NCI-H128 (cell line): ENCODE results near the gene PIBF1.
A peak's percentile ranks its signal among the peaks of the same experiment; 100 is the strongest.
"Not testable (repeated sequence)": the region's sequence is repeated elsewhere in the genome, so short reads cannot be mapped to it uniquely, and the experiment has no call there.

ENCODE experiments used
- DNase-seq: peaks from one replicate; lab custom pipeline; 2025; ENCODE audit not compliant: unreplicated experiment; lab: John Stamatoyannopoulos, UW

PIBF1 gene

DNA sequence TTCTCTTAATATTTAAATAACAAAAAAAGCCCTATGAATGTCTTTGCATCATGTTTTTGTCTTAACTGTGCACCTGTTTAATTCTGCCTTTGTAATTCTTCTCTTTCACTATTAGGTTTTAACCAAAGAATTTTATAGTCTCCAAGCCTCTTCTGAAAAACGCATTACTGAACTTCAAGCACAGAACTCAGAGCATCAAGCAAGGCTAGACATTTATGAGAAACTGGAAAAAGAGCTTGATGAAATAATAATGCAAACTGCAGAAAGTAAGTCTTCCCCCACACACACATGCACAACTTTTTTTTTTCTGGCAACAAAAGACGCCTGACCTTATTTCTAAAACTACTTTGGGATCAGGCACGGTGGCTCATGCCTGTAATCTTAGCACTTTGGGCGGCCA lies 126.5 kb downstream of the PIBF1 start:
- no peak for DNase-seq

DNA sequence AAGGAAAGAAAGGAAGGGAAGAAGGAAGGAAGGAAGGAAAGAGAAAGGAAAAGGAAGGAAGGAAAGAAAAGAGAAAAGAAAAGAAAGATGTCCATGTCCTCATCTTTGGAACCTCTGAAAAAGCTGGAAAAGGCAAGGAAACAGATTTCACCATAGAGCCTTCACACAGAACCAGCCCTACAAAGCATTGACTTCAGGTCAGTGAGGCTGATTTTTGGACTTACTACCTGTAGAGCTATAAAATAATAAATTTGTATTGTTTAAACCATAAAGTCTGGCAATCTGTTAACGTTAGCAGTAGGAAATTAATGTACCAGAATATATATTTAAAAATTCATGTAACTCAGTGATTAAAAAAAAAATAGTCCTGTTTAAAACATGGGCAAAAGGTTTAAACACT lies 130.0 kb downstream of the PIBF1 start:
- no peak for DNase-seq

DNA sequence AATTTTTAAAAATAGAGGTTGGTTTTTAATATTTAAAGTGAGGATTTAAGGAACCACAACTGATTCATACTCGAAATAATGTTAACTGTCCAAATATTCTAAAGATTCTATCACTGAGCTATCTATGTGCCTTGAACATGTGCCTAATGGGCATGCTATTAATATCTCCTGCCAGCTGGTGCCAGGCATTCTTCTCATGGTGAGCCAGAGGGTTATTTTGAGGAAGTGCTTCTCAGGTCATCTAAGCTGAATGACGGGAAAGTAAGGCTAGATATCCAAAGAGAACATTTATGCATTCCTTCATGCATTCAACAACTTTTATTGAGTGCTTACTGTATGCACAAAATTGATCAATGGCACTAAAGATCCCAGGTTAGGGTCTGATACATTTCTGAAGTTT lies 138.2 kb downstream of the PIBF1 start:
- DNase-seq: no peak

DNA sequence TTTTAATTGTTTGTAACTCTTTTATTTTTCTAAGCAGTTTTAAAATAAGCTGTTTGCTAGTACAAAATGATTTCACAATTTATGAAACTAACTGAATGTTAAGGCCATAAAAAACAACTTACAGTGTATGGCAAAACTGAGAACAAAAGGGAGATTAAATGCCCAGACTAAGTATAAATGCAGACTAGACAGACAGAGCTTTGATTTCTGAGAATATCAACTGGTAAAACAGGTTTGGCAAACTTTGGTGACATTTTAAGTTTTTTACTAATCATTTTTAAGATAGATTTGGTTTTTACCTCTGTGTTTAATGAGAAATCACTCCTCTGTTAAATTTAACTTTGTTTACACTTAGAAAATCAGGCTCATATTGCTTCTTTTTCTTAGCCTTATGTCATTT lies 149.4 kb downstream of the PIBF1 start:
- DNase-seq: no peak

DNA sequence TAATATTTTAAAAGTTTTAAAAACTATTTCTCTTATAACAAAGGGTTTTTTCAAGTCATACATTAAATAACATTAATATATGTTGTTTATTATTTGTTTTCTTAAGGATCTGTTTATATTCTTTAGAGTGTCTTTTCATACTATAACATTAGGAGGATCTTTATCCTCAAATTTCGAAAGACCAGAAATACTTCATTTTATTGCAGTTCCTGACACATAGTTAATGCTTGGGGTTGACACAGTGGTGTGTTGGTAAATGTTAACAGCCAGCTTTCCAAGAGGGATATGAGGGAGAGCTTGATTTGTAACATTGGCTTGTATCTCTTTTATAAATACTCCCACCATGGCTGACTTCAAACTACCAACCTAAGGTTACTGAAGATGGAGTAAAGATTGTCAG lies 150.3 kb downstream of the PIBF1 start:
- DNase-seq: no peak

DNA sequence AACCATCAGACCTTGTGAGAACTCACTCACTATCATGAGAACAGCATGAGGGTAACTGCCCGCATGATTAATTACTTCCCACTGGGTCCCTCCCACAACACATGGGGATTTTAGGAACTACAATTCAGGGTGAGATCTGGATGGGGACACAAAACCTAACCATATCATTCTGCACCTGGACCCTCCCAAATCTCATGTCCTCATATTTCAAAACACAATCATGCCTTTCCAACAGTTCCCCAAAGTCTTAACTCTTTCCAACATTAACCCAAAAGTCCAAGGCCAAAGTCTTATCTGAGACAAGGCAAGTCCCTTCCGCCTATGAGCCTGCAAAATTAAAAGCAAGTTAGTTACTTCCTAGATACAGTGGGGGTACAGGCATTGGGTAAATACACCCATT lies 164.3 kb downstream of the PIBF1 start:
- not testable (repeated sequence) for DNase-seq

DNA sequence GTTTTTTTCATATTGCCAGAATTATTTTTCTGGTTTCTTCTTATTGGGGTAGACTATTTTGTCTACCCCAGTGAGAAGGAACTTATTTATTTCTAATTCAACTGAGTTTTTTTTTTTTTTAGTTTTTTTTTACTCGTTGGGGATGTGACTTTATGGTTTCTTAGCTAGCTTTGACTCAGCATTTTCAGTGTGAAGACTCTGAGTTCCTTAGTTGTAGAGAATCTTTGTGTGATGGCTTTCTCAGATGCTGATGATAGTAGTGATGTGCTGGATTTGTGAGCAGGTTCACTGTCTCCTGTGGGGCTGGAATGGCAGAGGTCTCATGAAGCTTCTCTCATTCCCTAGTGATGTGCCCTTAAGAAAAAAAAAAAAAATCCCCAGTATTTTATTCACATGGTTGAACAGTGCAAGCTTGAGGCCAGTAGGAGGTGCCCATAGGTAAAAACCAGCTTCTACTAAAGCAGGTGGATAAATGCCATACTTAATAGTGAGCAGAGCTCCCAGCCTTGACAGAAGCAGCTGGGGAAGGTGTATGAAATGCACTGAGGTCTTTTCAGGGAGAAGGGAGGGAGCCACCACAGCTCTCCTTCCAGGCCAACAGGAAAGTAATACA lies 170.7 kb downstream of the PIBF1 start:
- DNase-seq: no peak

DNA sequence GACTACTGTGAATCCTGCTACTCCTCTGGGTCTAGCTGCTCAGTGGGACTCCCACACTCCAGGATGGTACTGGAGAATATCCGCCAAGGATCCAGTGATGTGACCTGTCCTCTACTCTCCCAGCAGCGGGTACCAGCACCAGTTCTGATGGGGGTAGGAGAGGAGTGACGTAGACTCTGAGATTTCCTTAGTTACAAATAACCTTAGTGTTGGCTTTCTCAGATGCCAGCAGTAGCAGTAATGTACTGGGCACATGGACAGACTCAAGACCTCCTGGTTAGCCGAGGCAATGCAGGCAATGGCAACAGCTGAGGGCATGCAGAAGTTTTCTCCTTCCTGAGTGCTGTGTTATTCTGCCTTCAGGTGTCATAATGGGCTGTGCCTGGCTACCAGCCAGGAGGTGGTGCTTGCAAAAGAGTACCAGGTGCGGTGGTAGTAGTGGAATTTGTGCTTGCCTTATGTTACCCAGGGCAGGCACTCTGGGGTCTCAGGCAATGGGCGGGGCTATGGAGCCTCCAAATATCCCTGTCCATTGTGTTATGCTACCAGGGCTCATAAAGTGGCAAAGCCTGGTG lies 171.5 kb downstream of the PIBF1 start:
- peak; percentile 10 for DNase-seq

DNA sequence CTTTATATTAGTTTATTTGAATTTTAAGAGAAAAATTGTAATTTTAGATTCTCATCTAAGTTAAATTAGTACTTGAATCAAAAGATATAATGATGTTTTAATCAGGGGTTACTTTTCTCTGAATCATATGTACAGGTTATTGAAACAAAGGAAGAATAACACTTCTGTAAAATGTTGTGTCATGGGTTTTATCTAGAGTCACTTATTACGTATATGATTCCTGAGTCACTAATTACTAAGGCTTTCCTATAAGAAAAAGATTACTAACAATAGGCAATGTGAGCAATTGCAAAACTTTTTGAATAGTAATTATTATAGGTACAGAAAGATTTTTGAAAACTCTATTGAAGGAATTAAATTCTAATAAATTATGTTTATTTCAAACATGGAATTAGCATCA lies 177.7 kb downstream of the PIBF1 start:
- no peak for DNase-seq

DNA sequence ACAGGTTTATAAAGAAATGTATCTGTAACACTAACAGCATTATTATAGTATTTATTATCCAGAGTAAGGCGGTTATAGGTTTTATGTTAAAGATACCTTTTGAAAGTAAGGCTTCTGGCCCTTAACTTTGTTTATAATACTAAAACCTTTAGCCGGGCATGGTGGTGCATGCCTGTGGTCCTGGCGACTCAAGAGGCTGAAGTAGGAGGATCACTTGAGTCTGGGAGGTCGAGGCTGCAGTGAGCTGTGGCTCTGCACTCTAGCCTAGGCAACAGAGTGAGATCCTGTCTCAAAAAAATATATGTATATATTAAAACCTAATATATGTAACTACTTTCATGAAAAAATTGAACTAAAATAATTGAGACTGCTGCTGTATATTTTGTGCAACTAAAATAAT lies 178.2 kb downstream of the PIBF1 start:
- no peak for DNase-seq

DNA sequence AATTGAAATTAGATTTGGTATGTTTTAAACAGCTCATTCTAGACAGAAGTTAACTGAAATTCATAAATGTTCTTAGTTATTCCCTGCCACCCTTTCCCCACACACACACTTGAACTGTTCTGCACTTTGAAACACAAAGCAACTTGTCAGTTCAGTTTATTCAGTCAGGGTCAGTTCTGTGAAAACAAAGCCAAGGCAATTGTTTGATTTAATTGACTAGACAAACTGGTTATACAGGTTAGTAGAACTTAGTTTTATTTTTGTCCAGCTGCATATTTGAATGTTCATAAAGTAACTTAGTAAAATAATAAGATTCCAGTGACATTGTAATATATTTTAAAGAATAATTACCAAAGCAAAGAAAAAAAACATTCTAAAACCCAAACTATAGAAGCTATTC lies 178.6 kb downstream of the PIBF1 start:
- no peak for DNase-seq

DNA sequence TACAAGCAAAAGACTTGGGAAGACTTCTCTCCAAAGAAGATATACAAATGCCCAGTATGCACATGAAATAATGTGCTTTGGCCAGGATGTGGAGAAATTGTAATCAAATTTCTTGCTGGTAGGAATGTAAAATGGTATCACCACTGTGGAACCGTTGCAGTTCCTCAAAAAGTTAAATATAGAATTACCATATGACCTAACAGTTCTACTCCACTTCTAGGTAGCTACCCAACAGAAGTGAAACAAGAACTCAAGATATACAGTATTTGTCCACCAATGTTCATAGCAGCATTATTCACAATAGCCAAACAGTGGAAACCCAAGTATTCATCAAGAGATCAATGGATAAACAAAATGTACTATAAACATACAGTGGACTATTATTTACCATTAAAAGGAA lies 181.8 kb downstream of the PIBF1 start:
- no peak for DNase-seq

DNA sequence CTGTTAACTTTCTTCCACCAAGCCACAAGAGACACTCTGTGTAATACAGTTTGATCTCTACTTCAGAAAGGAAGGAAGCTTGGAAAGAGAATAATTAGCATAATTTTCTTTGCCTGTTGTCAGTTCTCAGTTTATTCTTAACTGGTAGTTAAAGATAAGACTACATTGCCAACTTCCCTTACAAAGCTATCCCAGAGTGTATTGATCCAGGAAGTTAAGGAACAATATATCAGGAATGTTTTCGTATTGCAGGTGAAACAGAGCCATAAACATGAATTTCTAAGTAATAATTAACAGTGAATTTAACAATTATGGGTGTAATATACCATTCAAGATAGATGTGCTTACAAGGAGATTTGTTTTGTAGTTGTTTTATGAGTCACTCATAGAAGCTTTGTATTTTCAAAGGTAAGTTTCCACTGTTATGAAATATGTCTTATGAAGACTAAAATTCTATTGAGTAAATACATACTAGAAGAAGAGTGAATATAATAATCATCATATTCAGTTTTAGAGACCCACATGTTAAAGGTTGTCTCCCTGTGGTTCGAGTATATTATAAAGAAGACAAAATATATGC lies 188.5 kb downstream of the PIBF1 start:
- DNase-seq: no peak

DNA sequence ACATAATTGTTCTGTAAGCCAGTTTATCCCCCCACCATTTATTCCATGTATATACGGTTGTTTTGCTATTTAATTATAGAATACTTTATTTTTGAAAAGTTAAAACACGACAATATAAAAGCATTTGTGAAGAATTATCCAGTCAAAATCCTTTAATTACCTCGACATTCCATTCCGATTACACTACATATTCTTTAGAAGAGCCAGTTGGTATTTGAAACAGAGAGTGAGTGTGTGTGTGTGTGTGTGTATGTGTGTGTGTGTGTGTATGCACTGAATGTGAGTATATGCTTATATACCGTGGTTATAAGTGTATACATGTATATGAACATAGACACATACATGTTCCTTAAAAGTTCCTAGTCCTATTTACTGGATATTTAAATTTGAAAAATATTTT lies 189.0 kb downstream of the PIBF1 start:
- no peak for DNase-seq

DNA sequence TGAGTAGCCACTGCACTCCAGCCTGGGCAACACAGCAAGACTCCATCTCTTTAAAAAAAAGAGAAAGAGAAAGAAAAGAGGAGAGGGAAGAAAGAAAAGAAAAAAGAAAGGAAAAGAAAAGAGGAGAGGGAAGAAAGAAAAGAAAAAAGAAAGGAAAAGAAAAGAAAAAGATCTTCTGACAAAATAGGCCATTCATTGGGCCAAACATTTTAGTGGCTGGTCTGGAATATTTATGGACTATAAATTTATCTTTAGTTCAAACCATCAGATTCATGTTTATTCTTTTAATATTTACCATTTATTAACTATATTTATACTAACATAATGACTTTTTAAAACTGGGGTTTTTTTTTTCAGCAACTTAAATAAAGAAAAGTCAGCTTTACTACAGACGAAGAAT lies 191.3 kb downstream of the PIBF1 start:
- DNase-seq: no peak

DNA sequence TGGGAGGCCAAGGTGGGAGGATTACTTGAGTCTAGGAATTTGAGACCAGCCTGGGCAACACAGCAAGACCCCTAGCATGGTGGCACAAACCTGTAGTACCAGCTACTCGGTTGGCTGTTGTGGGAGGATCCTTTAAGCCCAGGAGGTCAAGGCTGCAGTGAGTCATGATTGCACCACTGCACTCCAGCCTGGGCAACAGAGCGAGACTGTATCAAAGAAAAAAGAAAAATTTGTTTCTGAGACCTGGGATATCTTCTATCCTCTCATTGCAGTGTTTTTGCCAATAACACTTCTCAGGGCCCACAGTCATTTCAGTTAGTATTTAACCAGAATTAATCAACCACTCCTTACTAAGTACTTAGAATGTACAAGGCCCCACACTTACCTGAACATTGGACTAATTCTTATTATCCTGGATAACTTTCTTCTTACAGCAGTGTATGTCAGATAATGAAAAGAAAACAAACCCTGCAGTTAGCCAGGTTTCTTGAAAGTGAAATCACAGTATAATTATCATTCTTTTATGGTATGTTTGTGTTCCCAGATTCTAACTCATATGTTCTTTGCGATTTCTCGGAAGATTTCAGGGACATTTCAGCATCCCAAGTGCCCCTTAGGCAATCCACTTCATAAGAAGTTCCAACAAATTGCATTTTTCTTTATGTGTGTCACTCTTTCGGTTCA lies 201.3 kb downstream of the PIBF1 start:
- no peak for DNase-seq

DNA sequence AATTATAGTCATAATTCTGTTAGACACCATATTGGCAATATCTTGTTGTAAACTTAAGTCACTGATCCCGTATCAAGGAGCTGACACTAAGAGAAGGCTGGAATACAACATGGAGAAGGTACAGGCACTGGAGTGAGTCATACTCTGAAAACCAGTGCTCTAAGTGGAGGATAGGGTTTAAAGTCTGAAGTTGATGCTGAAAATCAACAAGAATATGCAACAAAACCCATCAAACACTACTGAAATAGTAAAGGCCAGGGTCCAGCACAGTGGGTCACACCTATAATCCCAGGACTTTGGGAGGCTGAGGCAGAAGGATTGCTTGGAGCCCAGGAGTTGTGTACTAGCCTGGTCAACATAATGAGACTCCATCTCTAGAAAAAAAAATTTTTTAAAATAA lies 203.7 kb downstream of the PIBF1 start:
- no peak for DNase-seq

DNA sequence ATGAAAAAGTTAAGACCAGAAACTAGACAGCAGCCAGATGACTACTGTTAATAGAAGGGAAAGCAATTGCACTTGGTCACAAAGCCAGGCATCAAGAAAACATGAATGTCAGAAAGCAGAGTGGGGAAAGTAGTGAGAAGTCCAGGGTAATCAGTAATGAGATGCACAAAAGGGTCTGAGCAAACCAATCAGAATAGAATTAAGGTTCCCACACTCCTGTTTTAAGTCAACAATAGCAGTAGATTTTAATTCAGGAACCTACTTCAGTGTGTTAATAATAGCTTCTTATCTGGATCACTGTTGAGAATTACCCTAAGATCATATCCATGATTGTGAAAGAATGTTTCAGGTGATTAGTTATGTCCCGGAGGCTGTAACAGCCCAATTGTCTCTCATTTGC lies 204.3 kb downstream of the PIBF1 start:
- DNase-seq: no peak

DNA sequence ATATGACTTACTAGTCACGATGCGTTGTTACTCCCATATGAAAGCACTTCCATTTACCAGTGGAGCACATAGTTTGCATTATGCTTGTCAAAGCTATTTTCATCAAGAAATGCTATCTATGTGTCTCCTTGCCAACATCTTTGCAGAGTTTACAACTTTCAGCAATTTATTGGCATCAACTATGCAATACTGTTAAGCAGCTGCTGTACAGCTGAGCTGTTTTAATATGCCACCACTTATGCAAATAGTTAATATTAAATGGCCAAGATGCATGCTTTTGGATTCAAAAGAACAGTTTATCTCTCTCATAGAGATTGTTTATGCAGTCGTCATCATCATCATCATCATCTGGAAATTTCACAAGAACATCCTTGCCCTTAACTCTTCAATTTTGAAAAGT lies 209.0 kb downstream of the PIBF1 start:
- DNase-seq: no peak

DNA sequence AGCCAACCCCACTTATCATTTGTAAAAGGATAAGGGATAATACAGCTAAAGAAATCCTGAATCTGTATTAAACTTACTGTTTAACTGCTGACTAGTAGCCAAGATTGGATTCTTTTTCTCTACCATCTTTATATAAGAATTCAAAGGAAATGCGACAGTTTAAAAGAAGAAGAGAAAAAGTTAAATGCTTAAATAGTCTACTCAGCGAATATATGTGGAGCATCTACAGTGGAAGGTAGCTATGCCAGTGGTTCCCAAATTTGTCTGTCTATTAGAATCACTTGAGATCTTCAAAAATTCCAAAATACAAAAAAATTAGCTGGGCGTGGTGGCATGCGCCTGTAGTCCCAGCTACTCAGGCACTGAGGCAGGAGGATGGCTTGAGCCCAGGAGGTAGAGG lies 216.1 kb downstream of the PIBF1 start:
- no peak for DNase-seq

DNA sequence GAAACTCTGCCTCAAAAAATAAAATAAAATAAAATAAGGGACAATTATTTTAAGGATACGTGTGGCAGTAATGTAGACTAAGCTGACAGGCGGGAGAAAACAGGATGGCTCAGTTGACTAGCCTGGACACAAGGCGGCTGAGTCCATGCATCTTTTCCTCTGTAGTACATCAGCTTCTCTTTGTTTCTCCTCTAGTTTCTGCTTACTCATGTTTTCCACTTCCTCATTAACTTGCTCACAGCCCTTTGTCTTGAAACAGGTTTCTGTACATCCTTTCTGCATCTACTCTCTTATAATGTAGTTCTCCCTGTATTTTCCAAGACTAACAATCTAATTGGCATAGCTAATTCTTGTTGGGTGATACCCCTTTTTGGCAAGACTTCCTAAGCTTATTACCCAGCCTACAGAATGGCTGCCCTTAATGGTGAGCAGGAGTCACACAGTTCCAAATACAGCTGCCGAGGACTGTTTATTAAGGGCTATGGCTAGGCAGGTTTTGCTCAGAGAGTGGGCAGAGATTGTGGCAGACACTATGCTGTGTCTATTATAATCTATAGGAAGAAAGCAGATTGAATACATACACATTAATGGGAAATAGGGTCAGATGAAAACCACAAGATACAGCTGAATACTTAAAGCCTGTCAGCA lies 218.2 kb downstream of the PIBF1 start:
- no peak for DNase-seq

DNA sequence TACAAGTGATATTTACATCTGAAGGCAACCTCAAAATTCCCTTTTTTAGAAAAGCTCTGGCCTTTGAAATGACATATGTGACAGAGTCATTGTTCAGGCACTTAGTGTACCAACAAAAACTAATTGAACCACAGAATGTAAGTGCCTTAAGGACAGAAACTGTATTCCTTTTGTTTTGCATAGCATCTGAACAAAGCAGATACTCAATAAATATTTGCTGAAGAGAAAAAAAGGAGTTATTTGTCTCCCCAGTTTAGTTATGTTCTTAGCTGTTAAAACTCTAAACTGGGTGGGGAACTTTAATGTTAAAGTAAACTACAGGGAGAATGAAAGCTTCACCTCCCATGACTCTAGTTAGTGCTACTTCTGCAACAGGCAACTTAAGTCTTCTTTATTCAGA lies 220.0 kb downstream of the PIBF1 start:
- no peak for DNase-seq
